ENCODE results near the gene CRISP1.

DNA sequence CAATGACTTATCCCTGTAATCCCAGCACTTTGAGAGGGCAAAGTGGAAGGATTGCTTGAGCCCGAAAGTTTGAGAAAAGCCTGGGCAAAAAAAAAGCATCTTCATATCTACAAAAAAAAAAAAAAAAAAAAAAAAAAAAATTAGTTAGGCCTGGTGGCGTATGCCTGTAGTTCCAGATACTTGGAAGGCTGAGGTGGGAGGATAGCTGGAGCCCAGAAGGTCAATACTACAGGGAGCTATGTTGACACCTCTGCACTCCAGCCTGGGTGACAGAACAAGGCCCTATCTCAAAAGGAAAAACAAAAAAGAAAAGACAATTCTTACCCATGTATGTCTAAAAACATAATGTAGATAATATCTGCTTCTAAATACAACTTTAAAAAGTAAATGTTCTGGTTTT lies 27.2 kb downstream of the CRISP1 start:
- TF ChIP-seq, protein P1, sequence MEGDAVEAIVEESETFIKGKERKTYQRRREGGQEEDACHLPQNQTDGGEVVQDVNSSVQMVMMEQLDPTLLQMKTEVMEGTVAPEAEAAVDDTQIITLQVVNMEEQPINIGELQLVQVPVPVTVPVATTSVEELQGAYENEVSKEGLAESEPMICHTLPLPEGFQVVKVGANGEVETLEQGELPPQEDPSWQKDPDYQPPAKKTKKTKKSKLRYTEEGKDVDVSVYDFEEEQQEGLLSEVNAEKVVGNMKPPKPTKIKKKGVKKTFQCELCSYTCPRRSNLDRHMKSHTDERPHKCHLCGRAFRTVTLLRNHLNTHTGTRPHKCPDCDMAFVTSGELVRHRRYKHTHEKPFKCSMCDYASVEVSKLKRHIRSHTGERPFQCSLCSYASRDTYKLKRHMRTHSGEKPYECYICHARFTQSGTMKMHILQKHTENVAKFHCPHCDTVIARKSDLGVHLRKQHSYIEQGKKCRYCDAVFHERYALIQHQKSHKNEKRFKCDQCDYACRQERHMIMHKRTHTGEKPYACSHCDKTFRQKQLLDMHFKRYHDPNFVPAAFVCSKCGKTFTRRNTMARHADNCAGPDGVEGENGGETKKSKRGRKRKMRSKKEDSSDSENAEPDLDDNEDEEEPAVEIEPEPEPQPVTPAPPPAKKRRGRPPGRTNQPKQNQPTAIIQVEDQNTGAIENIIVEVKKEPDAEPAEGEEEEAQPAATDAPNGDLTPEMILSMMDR (IDR thresholded peaks at IDR 0.05), result no peak
- no peak for TF ChIP-seq POLR2A (IDR thresholded peaks at IDR 0.05)
